Measurements from ENCODE around the gene PLCH1.
"Not testable (repeated sequence)": the region's sequence is repeated elsewhere in the genome, so short reads cannot be mapped to it uniquely, and the experiment has no call there.

The PLCH1 gene

GRCh38 chr3:155619118-155619915, 125.6 kb downstream of the PLCH1 start:
- DNase-seq (ENCODE audit: extremely low read depth, insufficient read length): no peak
- Histone ChIP-seq H3K4me3 (replicated peaks; ENCODE audit: low read depth, low read length) (no peak overlapping the region), H3K36me3 (ENCODE audit: control insufficient read depth, insufficient read depth, low read length) (no peaks in the 10 kb centered on the region), H3K27me3 (replicated peaks; ENCODE audit: control insufficient read depth, insufficient read depth, low read length) (no peaks in the 10 kb centered on the region; the same call in 1 of the 2 replicates)
- no peak for TF ChIP-seq CTCF (IDR thresholded peaks at IDR 0.05; ENCODE audit: insufficient read depth, low read length, poor library complexity, severe bottlenecking)

- Histone ChIP-seq H3K4me3 (replicated peaks; ENCODE audit: low read depth, low read length) (no peak overlapping the region), H3K27me3 (replicated peaks; ENCODE audit: control insufficient read depth, insufficient read depth, low read length) (no peaks in the 10 kb centered on the region; the same call in 1 of the 2 replicates), H3K36me3 (ENCODE audit: control insufficient read depth, insufficient read depth, low read length) (no peaks in the 10 kb centered on the region)
- no peak for TF ChIP-seq CTCF (IDR thresholded peaks at IDR 0.05; ENCODE audit: insufficient read depth, low read length, poor library complexity, severe bottlenecking)
- DNase-seq (ENCODE audit: extremely low read depth, insufficient read length): no peak
Measured at GRCh38 chr3:155618543-155618942, 126.3 kb downstream of the PLCH1 start.

- H3K4me3 ChIP-seq (replicated peaks; ENCODE audit: low read depth, low read length): no peak overlapping the region
- no peaks in the 10 kb centered on the region for H3K36me3 ChIP-seq (ENCODE audit: control insufficient read depth, insufficient read depth, low read length)
- DNase-seq (ENCODE audit: extremely low read depth, insufficient read length): no peak
- no peaks in the 10 kb centered on the region; the same call in 1 of the 2 replicates for H3K27me3 ChIP-seq (replicated peaks; ENCODE audit: control insufficient read depth, insufficient read depth, low read length)
- no peak for TF ChIP-seq CTCF (IDR thresholded peaks at IDR 0.05; ENCODE audit: insufficient read depth, low read length, poor library complexity, severe bottlenecking)
Measured at GRCh38 chr3:155617346-155617925, 127.4 kb downstream of the PLCH1 start.

- H3K36me3 ChIP-seq (ENCODE audit: control insufficient read depth, insufficient read depth, low read length); H3K4me3 ChIP-seq (replicated peaks; ENCODE audit: low read depth, low read length); DNase-seq (ENCODE audit: extremely low read depth, insufficient read length): not testable (repeated sequence)
Measured at GRCh38 chr3:155615141-155615540, 129.7 kb downstream of the PLCH1 start.

GRCh38 chr3:155614410-155614809, 130.5 kb downstream of the PLCH1 start:
- H3K36me3 ChIP-seq (ENCODE audit: control insufficient read depth, insufficient read depth, low read length); H3K4me3 ChIP-seq (replicated peaks; ENCODE audit: low read depth, low read length); DNase-seq (ENCODE audit: extremely low read depth, insufficient read length); H3K27me3 ChIP-seq (replicated peaks; ENCODE audit: control insufficient read depth, insufficient read depth, low read length): not testable (repeated sequence)

More at GRCh38 chr3:155615141-155615540, 129.7 kb downstream of the PLCH1 start:
- H3K27me3 ChIP-seq (replicated peaks; ENCODE audit: control insufficient read depth, insufficient read depth, low read length): not testable (repeated sequence)

GRCh38 chr3:155611456-155611855, 133.4 kb downstream of the PLCH1 start:
- Histone ChIP-seq H3K36me3 (ENCODE audit: control insufficient read depth, insufficient read depth, low read length) (no peaks in the 10 kb centered on the region), H3K4me3 (replicated peaks; ENCODE audit: low read depth, low read length) (no peak overlapping the region), H3K27me3 (replicated peaks; ENCODE audit: control insufficient read depth, insufficient read depth, low read length) (peaks cover 1% of the 10 kb centered on the region; the same call in 1 of the 2 replicates)
- TF ChIP-seq CTCF (IDR thresholded peaks at IDR 0.05; ENCODE audit: insufficient read depth, low read length, poor library complexity, severe bottlenecking): no peak
- DNase-seq (ENCODE audit: extremely low read depth, insufficient read length): no peak
